GM19463 (cell line): ENCODE data around the gene PTPRM.

Experiments
- ATAC-seq: cut with Tn5 transposase; IDR thresholded peaks from one replicate; pipeline ENCODE4 v1.9.1; 2021; ENCODE audit warnings: mild to moderate bottlenecking, moderate library complexity; ENCODE audit not compliant: unreplicated experiment

The PTPRM gene

DNA sequence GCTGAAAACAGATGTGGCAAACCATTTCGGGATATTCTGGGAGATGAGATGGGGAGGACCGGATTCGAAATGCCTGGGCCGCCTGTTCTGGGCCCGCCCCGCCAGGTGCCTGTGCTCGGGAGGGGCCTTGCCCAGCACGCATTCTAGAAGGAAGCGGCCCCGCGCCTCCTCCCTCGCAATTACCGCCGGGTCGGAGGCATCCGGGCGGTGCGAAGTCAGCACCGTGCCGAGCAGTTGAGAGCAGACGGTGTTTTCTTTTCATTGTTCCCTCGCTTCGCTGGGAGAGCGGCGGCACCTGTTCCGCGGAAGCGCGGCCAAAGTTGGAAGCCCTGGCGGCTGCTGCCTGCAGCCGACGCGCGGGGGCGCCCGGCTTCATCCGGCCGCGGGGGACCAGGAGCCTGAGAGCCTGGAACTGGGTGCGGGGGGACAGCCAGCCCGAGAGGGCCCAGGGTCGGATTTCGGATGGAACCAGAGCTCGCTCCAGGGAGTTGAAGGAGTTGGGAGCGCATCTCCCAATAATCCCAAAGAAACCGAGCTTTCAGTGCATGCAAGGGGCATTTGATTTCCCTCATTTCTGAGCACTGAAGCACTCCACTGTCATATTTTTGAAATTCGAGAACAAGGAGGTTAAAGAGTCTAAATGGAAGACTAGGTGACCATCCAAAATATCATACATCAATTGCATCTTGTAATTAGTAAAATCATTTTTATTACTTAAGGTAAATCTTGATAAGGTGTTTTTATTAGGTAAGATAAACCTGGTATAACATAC lies 800.3 kb downstream of the PTPRM start:
- ATAC-seq = no peak

GRCh38 chr18:8368512-8369217 lies 801.5 kb downstream of the PTPRM start:
- no peak for ATAC-seq

DNA sequence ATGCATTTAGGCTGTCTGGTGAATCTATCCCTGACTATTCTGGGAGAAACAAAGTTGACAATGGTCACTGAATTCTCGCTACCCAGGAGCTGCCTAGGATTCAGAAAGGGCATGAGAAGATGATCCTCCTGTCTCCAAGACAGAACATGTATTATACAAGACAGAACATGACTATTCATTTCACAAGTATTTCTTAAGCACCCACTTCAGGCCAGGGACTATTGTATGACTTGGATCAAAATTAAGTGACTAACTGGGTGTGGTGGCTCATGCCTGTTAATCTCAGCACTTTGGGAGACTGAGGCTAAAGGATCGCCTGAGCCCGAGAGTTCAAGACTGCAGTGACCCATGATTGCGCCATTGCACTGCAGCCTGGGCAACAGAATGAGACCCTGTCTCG lies 806.4 kb downstream of the PTPRM start:
- no peak for ATAC-seq

GRCh38 chr18:8374676-8375075 lies 807.6 kb downstream of the PTPRM start:
- no peak for ATAC-seq

DNA sequence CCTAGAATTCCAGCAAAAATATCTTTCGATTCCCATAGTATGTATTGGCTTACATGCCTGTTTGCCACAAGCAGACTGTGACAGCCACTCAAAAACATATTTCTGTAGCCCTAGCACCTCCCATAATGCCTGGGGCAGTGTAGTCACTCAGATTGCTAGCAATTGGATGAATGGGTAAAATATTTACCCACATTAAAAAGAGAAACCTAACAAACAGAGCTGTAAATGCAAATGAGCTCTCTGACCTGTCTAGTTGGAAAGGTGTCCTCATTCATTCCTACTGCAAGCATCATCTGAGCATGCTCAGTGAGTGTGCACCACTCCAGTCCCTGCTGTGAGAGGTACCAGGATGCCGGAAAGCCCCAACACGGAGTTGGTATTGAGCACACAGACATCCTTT lies 808.1 kb downstream of the PTPRM start:
- no peak for ATAC-seq

- no peak for ATAC-seq
Observed at GRCh38 chr18:8376113-8376512, 809.0 kb downstream of the PTPRM start.

- ATAC-seq = no peak
Observed at GRCh38 chr18:8379187-8379941, 812.2 kb downstream of the PTPRM start.

- ATAC-seq = no peak
Observed at GRCh38 chr18:8380006-8380405, 812.9 kb downstream of the PTPRM start.

DNA sequence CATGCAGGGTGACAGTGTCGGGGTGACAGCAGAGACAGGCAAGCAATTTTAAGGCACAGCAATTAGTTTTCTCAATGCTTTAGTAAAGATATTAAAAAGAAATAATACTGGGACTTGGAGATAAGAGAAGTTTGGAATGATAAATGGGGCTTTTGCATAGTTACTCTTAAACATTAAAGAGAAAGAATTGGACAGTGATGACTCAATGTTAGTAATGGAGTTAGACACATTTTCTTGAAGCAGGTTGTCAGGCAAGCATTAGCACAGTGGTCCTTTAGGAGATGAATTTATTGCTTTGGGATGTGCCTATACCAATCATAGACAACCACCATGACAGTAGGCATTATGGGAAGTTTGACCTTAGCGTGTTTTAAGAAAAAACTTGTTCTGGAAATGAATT lies 813.8 kb downstream of the PTPRM start:
- ATAC-seq = no peak

GRCh38 chr18:8381821-8382459 lies 814.8 kb downstream of the PTPRM start:
- no peak for ATAC-seq

GRCh38 chr18:8385400-8385799 lies 818.3 kb downstream of the PTPRM start:
- ATAC-seq = no peak

DNA sequence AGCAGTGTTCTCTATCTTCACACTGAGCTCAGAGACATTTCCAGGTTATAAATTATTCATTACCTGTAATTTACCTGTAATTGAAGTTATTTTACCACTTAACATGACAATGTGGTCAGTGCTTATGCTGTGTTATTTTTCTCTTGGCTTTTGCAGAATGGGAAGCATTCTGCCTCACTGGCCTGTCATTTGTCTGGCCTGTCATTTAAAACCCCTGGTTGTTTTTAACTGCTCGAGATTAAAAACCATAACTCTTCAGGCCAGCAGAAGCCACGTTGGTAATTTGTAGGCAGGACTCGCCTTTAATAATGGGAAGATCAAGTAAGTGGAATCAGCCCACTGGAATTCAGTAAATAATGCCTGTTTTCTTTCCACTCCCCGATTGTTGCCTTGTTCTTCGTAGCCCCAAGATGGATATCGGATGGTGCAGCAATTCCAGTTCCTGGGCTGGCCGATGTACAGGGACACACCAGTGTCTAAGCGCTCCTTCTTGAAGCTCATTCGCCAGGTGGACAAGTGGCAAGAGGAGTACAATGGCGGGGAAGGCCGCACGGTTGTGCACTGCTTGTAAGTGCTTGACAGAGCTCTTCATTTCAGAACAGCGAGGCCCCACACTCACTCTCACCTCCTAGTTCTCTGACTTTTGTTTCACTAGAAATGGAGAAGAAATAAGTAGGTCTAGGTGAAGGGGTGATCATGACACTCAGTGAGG lies 819.7 kb downstream of the PTPRM start:
- no peak for ATAC-seq

- ATAC-seq = no peak
Observed at GRCh38 chr18:8389391-8390340, 822.5 kb downstream of the PTPRM start.

GRCh38 chr18:8391068-8391467 lies 824.0 kb downstream of the PTPRM start:
- no peak for ATAC-seq

GRCh38 chr18:8396254-8396653 lies 829.1 kb downstream of the PTPRM start:
- no peak for ATAC-seq

- ATAC-seq = no peak
Observed at GRCh38 chr18:8397034-8397433, 829.9 kb downstream of the PTPRM start.

DNA sequence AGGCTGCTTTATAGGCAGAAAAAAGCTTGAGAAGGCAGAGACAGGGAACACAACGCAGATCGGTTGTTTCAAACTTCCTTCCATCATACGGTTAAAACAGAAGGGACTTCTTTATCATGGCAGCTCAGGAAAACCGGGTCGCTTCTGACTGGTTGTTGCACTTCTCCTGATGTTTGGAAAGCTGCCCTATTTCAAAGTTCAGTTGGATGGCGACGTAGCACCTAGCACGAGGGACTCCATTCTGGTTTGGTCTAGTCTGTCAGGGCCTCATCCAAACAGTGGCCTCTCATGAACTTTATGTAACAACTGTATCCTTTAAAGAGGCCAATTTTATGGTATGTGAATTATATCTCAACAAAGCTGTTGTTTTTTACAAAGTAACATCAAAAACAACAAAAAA lies 832.0 kb downstream of the PTPRM start:
- ATAC-seq = no peak

DNA sequence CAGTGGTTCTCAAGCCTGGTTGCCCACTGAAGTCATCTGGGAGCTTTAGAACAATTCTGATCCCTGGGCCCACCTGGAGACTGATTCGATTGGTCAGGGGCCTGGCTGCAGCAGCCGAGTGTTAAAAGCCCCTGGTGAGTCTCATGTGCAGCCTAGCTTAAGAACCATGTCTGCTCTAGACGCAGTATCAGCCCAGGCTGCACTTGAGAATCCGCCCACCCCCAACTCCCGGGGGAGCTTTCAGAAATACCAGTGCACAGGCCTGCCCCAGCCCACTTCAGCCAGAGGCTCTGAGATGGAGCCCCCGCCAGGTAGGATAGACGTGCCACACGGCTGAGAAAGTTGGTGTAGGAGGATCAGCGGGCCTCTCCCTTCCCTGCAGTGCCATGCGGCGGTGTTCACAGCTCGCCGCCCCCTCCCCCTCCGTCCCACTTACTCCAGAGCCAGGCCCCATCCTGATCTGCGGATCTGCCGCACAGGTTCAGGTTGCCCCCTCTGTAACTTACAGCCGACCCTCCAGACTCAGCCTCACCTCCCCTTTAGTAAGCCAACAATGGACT lies 833.2 kb downstream of the PTPRM start:
- ATAC-seq = no peak

DNA sequence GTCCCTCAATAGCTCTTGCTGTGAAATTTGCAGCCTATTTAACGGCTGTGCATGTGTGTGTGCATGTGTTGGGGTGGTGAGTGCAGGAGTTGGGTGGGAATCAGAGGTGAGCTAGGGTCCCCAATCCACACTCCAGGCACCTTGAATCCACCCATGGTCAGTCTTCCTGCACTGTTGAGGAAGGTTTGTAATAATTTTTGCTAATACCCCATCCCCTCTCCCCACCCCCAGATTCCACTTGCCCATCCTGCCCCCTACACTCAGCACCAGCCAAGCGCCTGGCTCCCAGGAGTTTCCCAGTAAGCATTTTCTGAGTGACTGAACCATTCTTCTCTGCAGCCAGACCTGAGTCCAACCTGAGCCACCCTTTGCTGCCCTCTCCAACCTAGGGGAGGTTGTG lies 833.7 kb downstream of the PTPRM start:
- ATAC-seq = no peak
